GM18909 (cell line): ENCODE measurements around the gene PAK3.

Experiments used
- ATAC-seq: cut with Tn5 transposase; IDR thresholded peaks from one replicate; pipeline ENCODE4 v1.9.1; 2021; ENCODE audit warnings: mild to moderate bottlenecking; ENCODE audit not compliant: unreplicated experiment, poor library complexity

The PAK3 gene

DNA sequence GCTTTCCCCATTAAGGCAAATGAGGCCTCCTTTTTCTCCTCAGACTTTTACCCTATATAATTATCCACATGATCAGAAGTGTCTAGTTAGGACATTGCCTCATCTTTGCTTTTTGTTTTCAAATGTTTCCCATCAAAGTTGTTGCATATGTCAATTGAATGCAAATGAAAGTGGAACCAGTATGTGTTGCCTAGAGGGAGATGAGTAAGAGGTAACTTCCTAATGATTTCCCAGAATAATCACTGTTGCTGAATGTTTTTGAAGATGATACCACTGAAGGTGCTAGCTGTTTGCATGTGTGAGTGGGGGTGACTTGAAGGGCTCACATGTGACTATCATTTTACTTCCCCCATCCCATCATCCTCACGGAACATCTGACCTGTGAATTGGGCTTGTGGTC is 33.9 kb downstream of the PAK3 start:
- no peak for ATAC-seq

DNA sequence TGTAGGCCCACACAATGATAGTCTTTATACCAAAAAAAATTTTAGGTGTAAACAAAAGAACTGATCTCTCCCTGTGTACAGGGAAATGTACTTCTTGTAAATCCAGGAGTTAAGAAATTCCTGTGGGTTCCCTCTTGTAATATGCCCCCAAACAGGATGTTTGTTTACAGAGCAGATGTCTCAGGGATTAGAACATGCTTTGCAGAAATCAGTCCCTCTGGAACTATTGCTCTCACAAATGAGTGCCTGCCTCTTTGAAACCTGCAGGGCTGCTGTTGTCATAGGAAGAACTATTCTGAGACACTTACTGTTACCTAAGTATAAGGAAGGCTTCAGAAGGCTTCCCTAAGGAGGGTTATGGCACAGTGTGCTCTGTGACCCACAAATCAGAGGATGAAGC is 35.6 kb downstream of the PAK3 start:
- ATAC-seq, result no peak

DNA sequence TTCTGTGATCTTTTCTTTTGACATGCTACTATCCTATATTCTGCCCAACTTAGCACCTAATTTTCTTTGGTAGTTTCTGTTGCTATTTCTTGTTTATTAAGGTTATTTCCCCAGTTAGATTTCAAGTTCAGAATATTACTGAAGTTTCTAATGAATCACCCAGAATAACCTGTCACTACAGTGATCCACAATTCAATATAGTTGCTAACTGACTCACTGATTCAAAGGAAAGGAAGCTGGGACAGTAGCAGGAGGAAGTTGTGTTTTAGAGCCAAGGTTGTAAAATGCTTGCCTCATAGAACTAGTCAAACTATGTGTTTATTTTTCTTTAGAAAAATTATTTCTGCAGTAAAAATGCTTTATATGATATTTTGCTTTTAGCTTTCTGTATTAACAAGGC is 37.4 kb downstream of the PAK3 start:
- no peak for ATAC-seq

DNA sequence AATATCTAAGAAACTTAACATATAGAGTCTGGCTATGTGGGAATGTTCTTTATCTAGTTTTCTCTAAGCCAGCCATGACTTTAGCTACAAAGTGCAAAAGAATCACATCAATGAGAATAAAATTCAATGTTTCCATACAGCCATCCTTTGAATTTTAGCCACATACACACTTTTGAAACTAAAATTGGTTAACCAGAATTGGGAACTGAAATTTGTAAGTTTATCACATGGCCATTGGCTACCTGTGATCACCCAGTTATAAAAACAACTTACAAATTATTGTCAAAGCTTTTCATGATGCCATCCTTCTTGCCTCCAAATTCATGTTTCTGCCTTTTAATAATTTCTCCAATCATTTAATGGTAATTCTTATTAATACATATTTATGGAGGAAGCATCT is 49.9 kb downstream of the PAK3 start:
- ATAC-seq, result no peak

DNA sequence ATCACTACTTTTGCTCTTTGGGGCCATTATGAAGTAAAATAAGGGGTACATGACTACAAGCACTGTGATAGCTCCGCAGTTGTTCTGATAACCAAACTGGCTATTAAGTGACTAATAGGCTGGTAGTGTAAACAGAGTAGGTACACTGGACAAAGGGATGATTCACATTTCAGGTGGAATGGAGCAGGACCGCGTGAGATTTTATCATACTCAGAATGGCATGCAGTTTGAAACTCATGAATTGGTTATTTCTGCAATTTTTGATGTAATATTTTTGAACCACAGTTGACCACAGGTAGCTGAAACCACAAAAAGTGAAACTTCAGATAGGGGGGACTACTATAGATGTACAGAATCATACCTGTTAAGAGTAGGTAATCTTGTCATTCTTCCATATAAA is 55.8 kb downstream of the PAK3 start:
- no peak for ATAC-seq

DNA sequence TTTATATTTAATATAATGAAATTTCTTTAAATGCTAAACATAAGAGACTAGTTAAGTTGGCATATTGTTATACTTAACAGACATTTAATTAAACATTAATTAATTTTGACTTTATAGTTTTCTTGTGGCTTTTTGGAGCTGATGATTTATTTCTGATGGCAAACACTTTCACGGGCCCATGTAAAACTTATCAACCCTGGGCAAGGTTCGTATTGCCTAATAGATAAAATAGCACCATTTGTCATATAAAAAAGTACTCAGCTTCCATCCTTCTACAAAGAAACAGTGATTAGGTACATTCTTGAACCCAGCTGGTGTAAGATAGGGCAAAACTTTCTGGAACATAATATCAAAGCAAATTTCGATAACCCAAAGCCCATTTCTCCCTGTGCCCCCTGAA is 63.2 kb downstream of the PAK3 start:
- no peak for ATAC-seq

DNA sequence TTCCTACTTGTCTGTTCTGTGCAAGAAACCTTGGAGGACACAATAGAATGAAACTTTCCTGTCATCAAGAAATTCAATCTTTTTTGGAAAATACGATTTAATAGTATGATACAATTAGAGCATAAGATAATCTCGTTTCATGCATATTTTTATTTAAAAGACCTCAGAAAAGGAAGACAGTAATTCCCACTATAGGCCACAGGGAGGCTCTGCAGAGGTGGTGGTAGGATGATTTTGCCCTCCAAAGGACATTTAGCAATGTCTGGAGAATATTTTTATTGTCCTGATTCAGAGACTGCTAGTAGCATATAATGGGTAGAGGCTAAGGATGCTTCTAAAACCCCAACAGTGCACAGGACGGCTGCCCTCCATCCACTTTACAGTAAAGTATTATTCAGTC is 68.7 kb downstream of the PAK3 start:
- no peak for ATAC-seq

DNA sequence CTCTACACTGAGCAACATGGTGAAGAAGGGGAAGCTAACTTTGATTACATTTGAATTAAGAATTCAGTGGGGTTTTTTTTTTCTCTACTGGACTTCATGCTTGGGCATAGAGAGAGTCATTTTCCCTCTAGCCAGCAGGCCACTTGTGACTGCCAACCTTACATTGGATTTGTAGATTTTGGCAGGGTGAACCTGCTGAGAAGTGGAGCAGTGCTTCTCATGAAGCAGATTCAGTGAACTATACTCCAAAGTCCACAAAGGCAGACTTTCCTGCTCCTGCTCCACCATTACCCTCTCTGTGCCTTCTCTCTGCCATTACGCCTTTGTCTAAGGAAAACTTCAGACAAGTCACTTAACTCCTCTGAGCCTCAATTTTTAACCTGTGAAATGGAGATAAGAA is 69.9 kb downstream of the PAK3 start:
- no peak for ATAC-seq

DNA sequence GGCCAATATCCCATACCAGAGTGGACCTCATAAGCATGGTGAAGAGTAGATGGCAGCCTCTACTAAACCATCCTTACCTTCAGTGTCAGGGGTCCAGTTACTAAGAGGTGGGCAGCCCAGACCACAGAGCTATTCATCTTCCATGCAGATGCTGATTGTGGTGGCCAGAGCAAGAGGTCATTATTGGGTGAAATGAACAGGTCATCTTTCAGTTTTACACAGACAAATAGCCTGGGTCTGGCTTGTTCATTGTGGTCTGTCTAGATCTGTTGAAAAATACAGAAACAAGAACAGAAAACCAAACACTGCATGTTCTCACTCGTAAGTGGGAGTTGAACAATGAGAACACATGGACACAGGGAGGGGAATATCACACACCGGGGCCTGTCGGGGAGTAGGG is 71.3 kb downstream of the PAK3 start:
- no peak for ATAC-seq

DNA sequence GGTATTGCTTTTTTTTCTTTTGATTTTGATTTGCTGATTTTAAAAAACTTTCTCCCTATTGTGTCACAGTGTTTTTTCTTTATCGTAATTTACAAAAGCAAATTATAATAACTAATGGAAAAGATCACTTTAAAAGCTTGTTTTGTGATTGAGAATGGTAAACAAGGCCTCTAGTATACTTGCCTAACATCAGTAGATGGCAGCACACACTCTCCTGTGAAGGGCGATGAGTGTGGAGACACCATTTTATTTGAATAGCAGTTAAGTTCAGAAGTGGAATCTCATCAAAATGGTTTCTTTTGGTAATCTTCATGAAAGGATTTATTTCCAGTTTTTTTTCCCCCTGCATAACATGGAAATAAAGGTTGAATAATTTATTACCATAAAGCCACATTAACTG is 72.3 kb downstream of the PAK3 start:
- ATAC-seq, result no peak

DNA sequence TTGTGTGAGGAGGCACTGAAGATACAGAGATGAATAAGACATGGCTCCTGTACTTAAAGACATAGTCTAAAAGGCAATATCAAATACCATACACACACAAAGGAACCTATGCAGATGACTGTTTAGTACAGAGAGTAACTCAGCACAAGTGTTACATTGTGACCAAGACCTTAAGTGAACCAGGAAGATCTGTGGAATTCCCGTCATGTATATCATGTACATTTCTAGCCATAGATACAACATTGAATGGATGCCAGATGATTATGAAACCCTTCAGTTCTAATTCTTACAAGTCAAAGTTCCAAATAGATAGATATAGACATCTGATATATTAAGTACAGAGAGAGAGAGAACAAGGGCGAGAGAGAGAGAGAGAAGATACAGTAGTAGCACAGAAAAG is 73.2 kb downstream of the PAK3 start:
- no peak for ATAC-seq

DNA sequence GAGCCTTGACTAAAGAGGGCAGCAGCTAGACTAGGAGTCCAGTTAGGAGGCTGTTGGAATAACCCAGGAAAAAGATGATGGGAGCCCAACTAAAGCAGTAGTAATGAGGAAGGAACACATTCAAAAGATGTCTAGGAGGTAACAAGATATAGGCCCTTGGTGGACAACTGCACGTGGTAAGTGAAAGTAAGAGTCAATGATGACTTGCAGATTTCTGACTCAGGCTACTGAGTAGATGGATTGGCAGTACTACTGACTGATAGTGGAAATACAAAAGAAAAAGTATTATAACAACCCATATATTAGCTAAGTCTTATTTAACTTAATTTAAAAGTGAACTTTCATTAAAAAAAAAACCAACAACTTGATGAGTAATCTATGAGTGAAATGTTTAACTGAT is 74.0 kb downstream of the PAK3 start:
- no peak for ATAC-seq

DNA sequence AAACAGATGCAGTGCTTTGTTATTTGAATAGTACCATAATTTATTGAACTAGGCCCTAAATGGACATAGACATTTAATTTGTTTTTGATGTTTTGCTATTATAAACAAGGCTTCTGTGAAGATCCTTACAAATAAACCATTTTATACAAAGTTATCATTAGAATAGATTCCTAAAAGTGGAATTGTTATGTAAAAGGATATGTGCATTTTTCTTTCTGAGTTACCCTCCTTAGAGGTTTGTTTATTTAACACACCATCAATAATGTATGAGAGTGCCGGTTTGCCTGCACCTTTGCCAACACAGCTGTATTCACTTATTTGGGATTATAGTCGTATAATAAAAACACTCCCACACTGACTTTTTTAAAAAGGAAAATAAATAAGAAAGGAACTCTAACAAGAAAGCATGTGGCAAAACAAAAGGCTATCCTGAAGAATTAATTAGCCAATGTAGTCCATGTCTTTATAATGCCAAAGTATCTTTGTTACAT is 84.8 kb downstream of the PAK3 start:
- ATAC-seq, result no peak

DNA sequence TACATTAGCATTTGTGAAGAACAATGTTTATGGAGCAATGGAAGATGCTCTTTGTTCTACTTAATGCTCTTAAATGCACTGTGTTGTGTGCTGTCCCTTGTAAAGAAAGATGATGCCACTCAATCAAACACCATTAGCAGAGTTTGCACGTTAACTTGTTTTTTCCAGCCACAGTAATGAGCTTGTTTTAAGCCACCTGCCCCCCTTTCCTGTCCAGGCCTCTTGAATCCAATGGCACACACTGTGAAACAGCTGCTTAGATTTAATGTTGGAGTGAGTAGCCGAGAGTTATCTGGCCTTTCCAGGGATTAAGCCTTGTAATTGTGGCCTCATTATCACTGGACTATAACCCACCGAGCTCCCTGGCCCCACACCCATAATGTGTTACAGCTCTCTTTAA is 86.0 kb downstream of the PAK3 start:
- ATAC-seq, result no peak

DNA sequence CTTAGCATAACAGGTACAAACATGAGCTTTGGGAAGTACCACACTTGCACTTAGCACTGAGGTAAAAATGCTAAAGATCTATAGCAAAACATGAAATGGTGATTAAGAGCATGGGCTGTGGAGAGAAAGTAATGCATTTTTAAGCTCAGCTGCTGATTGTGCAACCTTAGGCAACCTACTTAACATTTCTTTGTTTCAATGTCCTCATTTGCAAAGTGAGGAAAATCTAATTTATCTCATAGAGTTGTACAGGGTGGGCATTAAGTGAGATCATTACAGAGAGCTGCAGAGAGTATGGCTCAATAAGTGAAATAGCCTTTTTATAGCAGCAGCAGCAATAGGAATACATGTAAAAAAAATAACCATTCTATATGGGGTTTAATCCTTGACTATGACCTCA is 87.0 kb downstream of the PAK3 start:
- ATAC-seq, result no peak

DNA sequence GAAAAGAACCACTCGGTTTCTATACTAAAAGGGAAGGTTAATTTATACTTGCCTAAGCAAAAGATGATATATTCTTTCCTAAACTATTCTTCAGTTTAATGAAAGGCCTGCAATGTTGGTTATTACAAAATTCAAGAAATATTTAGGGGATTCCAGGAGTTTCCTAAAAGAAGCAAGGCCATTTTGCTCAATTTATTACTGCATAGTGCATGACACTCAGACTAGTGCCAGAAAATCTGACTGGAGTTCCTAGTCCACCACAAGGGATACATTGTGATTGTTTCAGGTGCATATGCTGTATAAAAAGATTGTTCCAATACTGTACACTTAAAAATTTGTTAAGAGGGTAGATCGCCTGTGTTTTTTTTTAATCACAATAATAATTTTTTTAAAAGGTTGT is 95.6 kb downstream of the PAK3 start:
- no peak for ATAC-seq

DNA sequence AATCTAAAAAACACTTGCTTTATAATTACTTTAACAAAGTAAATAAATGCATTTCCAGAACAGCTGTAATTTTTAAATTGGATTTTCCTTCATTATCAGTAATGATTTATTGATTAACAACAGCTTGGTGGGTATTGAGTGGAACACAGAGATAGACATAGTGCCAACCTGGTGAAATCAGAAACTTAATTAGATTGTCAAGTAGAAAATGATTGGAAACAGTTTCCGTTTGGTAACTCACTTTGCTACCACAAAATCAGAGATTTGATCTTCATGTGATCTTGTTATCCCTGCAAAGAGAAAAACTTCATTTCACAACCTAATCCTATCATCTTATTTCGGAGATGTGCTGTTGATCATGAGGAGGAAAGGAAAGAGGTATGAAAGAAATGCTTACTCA is 103.5 kb downstream of the PAK3 start:
- ATAC-seq, result no peak

DNA sequence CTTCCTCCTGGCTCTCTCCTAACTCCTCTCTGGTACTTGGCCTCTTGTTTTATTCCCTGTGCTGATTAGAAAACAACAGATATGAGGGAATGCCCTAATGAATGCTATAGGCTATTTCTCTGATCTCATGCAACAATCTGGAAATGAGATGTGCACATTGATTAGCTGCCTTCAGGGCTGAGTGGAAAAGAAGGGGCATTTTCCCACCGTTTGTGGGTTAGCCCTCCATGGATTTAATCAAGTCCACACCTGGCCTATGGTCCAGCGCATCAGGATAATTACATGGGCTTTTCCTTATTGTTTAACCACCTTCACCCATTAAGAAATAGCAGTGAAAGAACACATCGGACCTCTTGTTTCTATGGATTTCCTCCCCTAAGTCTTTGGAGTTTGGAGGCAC is 104.3 kb downstream of the PAK3 start:
- no peak for ATAC-seq

DNA sequence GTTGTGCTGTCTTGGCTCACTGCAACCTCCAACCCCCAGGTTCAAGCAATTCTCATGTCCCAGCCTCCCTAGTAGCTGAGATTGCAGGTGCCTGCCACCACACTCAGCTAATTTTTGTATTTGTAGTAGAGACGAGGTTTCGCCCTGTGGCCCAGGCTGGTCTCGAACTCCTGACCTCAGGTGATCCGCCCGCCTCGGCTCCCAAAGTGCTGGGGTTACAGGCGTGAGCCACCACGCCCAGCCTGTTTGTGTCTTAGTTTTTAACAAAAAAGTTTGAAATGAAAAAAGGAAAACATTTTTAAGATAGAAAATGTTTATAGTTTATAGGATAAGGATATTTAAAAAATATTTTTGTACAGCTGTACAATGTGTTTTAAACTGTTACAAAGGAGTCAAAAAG is 111.9 kb downstream of the PAK3 start:
- ATAC-seq, result no peak

DNA sequence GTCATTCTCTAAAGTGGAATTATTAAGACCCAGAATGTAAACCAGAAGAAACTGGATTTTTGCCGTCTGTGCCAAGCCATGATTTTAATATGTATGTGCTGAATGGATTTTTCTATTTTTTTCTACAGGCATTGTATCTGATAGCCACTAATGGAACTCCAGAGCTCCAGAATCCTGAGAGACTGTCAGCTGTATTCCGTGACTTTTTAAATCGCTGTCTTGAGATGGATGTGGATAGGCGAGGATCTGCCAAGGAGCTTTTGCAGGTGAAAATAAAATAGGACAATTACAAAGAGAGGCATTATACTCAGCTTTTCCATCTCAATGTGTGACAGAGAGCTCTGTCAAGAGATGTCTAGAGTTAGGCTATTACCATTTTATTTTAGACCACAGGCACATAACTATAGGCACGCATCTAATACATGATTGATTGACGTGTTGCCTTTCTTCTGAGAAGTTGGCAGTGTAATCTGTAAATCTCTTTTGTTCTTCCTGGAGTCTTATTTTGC is 120.4 kb downstream of the PAK3 start:
- no peak for ATAC-seq

DNA sequence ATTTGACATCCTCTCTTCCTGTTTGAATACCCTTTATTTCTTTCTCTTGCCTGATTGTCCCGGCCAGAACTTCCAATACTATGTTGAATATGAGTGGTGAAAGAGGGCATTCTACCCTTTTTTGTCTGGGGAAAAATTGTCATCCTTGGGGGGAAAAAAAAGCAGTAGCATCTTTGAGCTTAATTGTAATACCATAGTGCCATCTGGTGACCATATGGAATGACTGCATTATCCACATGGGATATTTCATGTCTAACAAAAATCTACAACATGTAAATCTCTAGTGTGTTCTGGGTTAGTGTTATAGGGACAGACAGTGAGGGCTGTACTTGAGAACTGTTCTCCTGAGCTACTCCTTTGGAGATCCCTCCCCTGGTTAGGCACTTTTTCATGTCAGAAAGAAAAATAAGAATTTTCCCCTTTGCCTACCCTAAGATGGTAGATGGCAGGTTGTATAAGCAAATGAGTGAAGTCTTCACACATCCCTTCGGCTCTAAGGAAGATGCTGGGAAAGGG is 148.3 kb downstream of the PAK3 start:
- ATAC-seq, result no peak

DNA sequence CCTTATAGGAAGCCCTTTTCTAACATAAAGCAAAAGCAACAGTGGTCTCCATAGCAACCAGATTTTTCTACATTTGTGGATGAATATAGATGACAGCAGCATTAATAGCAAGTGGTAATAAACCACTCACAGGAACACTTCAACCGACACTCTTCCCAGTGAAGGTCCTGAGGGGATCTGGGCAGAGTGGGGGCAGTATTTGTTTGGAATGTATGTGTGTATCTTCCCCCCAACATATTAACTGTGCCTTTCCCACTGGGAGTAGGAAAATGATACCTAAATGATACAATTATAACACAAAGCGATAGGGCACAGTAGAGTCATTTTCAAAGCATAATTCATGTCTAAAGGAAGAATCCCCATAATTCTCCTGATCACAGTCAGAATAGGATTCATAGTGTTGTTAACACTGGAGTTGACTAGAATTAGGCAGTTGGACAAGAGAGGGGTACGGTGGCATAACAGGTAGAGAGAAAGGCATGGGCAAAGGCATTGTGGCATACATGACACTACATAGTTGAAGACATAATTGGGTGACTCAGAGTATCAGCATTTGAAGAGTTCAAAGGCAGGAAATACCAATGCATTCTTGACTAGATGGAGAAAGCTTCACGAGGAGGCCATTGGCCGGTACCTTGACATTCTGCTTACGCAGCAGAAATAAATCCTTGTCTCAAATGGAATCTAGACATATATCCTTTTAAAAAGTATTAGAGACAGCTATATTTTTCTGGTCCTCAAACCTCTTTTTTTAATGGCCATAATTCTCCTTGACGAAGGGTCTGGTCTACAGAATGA is 159.1 kb downstream of the PAK3 start:
- no peak for ATAC-seq
